ENCODE results near the gene PARVA.

GRCh38 chr11:12417691-12418611 lies 40.6 kb downstream of the PARVA start:
- no peak for TF ChIP-seq CTCF (IDR thresholded peaks at IDR 0.05)
- no peak for TF ChIP-seq IRF2 (CRISPR knock-in tag; IDR thresholded peaks at IDR 0.05; ENCODE audit: borderline replicate concordance, low read depth)
- TF ChIP-seq PREB (CRISPR knock-in tag; IDR thresholded peaks at IDR 0.05; ENCODE audit: borderline replicate concordance): no peak
- no peak for TF ChIP-seq ATF2 (CRISPR knock-in tag; IDR thresholded peaks at IDR 0.05; ENCODE audit: borderline replicate concordance, low read depth)
- no peak for TF ChIP-seq GRHL2 (CRISPR knock-in tag; IDR thresholded peaks at IDR 0.05; ENCODE audit: insufficient replicate concordance, severe bottlenecking)
- TF ChIP-seq ZNF512 (CRISPR knock-in tag; IDR thresholded peaks at IDR 0.05; ENCODE audit: borderline replicate concordance): no peak
- TF ChIP-seq ZSCAN18 (CRISPR knock-in tag; IDR thresholded peaks at IDR 0.05): no peak
- no peak for TF ChIP-seq SP1 (CRISPR knock-in tag; conservative IDR thresholded peaks at IDR 0.05)
- no peak for TF ChIP-seq PRRX2 (CRISPR knock-in tag; IDR thresholded peaks at IDR 0.05)

Measured in WTC11 (cell line).